Subcutaneous adipose tissue (tissue), 4 donors: ENCODE measurements around the gene ZSWIM3. TPM values are rescaled to one million over a fixed set of nuclear protein-coding genes. Genes with fewer than 3 reads are reported as not detected.

Experiments used
- total RNA-seq, 4 donors: library from RNA; depleted of rRNA; stranded (reverse); fragments of >200 nt; gene quantifications; one replicate each; pipeline ENCODE4 v1.1.0, GENCODE V29; 2016
- TF ChIP-seq, protein P1 (sequence below): fragments of 450-650 bp; IDR thresholded peaks from one replicate; pipeline ENCODE4 v1.5.1; 2016; ENCODE audit warnings: low read depth, mild to moderate bottlenecking, control low read depth, antibody characterized with exemption, moderate library complexity

The ZSWIM3 gene
- total RNA-seq, 4 donors from 2014 or later, result 2.1 to 4.4 (median 2.7) TPM

GRCh38 chr20:45896641-45897161, 39.3 kb downstream of the ZSWIM3 start:
- TF ChIP-seq, protein P1, sequence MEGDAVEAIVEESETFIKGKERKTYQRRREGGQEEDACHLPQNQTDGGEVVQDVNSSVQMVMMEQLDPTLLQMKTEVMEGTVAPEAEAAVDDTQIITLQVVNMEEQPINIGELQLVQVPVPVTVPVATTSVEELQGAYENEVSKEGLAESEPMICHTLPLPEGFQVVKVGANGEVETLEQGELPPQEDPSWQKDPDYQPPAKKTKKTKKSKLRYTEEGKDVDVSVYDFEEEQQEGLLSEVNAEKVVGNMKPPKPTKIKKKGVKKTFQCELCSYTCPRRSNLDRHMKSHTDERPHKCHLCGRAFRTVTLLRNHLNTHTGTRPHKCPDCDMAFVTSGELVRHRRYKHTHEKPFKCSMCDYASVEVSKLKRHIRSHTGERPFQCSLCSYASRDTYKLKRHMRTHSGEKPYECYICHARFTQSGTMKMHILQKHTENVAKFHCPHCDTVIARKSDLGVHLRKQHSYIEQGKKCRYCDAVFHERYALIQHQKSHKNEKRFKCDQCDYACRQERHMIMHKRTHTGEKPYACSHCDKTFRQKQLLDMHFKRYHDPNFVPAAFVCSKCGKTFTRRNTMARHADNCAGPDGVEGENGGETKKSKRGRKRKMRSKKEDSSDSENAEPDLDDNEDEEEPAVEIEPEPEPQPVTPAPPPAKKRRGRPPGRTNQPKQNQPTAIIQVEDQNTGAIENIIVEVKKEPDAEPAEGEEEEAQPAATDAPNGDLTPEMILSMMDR, result no peak

DNA sequence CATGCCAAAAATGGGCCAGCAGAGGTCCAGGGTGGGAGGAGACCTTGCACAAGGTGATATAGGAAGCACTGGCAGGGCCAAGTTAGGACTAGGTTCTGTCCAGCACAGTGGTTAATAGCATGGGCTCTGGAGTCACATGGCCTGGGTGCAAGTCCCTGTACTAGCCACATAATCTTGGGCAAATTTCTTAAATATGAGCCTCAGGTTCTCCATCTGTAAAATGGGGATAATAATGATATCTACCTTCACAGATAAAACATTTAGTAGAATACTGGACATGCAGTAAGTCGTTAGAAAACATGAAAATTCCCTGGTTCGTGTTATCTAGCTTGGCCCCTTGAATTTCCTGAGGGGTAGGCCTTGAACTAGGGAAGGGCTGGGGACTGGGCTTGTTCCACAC, 39.9 kb downstream of the ZSWIM3 start:
- TF ChIP-seq, protein P1, result no peak

GRCh38 chr20:45897692-45898091, 40.3 kb downstream of the ZSWIM3 start:
- TF ChIP-seq, protein P1, result no peak

DNA sequence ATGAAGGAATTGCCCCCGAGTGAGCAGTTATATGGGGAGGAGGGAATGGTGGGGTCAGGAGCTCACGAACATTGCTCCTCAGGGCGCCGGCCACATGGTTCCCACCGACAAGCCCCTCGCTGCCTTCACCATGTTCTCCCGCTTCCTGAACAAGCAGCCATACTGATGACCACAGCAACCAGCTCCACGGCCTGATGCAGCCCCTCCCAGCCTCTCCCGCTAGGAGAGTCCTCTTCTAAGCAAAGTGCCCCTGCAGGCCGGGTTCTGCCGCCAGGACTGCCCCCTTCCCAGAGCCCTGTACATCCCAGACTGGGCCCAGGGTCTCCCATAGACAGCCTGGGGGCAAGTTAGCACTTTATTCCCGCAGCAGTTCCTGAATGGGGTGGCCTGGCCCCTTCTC, 40.9 kb downstream of the ZSWIM3 start:
- TF ChIP-seq, protein P1, result no peak

DNA sequence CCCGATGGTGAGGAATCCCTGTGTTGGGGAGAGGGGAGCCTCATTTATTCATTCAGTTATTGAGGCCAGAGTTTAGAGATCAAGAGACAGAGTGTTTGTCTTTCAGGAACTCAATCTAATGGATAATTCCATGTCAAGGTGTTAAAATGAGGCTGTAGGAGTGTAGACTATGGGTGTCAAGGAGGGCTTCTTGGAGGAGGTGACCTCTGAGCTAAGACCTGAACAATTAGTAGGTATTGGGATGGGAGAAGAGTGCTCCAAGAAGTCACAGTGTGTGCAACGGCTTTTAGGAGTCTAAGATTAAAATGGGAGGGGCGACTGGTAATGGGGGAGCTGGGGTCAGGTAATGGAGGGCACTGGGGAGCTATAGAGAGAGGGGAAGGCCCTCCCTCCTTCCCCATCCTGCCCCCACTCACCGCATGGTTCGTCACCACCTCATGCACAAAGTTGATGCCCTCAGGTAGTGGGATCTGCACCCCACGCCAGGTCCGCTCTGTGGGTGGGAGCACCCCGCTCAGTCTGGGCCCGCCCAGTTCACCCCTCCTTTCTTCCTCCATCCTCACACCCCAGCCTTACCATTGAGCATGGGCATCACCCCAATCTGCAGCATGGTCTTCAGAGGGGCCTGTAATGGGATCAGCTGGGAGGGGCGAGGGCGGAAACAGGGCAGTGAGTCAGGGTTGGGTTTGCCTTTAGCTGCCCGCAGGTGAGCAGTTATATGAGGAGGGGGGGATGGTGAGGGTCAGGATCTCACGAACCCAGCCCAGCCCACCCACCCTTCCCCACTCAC, 41.8 kb downstream of the ZSWIM3 start:
- TF ChIP-seq, protein P1, result no peak

DNA sequence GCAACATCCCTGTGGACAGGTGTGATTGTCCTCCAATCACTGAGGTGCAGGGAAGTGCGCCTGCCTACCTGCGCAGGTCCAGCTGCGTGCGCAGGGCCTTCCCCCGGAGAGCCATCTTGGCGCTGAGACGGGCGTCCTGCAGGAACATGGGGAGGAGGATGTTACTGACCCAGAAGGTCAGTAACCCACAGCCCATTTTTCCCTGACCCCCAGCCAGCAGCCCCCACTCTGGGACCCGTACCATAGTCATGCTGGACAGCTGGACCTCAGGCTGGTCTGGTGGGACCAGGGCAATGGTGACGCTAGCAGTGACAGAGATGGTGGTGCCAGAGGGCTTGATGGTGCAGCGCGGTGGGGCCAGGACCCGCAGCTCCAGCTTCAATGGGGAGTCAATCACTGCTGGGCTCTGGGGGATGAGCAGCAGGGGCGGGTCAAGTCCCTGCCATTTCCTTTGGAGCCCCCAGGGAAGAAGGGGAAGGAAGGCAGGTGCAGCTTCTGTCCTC, 44.8 kb downstream of the ZSWIM3 start:
- TF ChIP-seq, protein P1, result no peak

DNA sequence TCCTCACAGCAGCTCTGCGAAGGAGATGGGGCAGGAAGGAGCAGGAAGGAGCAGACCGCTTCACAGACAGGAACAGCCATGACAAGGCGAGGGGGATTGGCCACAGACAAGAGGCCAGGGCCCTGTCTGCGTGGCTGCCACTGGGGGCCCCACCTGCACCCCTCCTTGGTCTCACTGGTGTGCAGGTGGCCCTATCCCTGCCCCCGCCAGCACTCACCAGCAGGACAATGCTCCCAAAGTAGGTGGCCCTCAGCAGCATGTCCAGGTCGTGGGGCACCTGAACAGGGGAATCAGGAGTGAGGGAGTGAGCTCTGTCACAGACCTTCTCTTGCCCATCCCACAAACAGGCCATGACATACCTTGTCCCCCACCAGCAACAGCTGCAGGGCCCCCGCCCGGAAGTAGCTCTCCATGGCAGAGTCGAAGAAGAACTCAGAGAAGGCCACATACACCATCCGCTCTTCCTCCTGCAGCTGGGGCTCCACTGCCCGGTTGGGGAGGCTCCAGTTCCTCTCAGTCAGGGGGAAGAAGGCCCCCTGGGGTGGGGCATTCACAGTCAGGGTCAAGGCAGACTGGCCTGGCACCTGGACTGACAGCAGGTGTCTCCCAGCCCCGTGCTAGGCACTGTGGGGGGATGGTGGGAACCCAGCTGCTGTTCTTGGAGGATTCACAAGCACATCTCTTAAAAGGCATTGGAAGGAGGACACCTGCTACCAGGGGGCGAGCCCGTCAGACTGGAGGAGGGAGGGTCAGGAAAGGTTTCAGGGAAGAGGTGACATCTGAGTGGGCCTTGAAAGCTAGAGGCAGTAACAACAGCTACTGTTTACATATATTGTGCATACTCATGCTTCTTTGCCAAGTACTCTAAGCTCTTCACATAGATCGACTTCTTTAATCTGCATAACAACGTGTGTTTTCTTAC, 47.4 kb downstream of the ZSWIM3 start:
- TF ChIP-seq, protein P1, result no peak
